Hematopoietic multipotent progenitor cell treated with erythropoietin and hydrocortisone succinate and interleukin-3 and kit ligand, for 8 days (in vitro differentiated cells): ENCODE measurements around the gene CLDN18.

ENCODE experiments used
- DNase-seq: peaks from one replicate; pipeline ENCODE4 v3.0.0-alpha.2; 2015

The CLDN18 gene

GRCh38 chr3:138009476-138010272 lies at the start of gene CLDN18:
CLDN18 (plus strand) TSS chr3:138010165; CDS start chr3:138010226, 61 bp downstream.
- DNase-seq = no peak

- no peak for DNase-seq
Measured at GRCh38 chr3:137962251-137962650, 47.7 kb upstream of the CLDN18 start.

GRCh38 chr3:137963463-137963862 lies 46.5 kb upstream of the CLDN18 start:
- DNase-seq = no peak

- peak; percentile 56 for DNase-seq
Measured at GRCh38 chr3:137970914-137971831, 38.8 kb upstream of the CLDN18 start.

- no peak for DNase-seq
Measured at GRCh38 chr3:137972396-137972795, 37.6 kb upstream of the CLDN18 start.

GRCh38 chr3:137978328-137978727 lies 31.6 kb upstream of the CLDN18 start:
- no peak for DNase-seq

GRCh38 chr3:137987723-137988122 lies 22.2 kb upstream of the CLDN18 start:
- DNase-seq = no peak

- DNase-seq = no peak
Measured at GRCh38 chr3:137988152-137988551, 21.8 kb upstream of the CLDN18 start.

GRCh38 chr3:137988982-137989381 lies 21.0 kb upstream of the CLDN18 start:
- DNase-seq = no peak

GRCh38 chr3:137990427-137990826 lies 19.5 kb upstream of the CLDN18 start:
- DNase-seq = no peak

- DNase-seq = no peak
Measured at GRCh38 chr3:137992592-137992991, 17.4 kb upstream of the CLDN18 start.

- no peak for DNase-seq
Measured at GRCh38 chr3:137998121-137999042, 11.6 kb upstream of the CLDN18 start.

GRCh38 chr3:138003069-138003468 lies 6.9 kb upstream of the CLDN18 start:
- DNase-seq = no peak

- no peak for DNase-seq
Measured at GRCh38 chr3:138005627-138006026, 4.3 kb upstream of the CLDN18 start.

GRCh38 chr3:138007898-138008297 lies 2.1 kb upstream of the CLDN18 start:
- DNase-seq = no peak

GRCh38 chr3:138010273-138010590 lies 267 bp downstream of the CLDN18 start:
- no peak for DNase-seq

- DNase-seq = no peak
Measured at GRCh38 chr3:138011722-138012121, 1.8 kb downstream of the CLDN18 start.

GRCh38 chr3:138012526-138012925 lies 2.6 kb downstream of the CLDN18 start:
- DNase-seq = no peak

GRCh38 chr3:138016065-138016464 lies 6.1 kb downstream of the CLDN18 start:
- no peak for DNase-seq

GRCh38 chr3:138019281-138020069 lies 9.5 kb downstream of the CLDN18 start:
- DNase-seq = no peak

- no peak for DNase-seq
Measured at GRCh38 chr3:138023754-138024153, 13.8 kb downstream of the CLDN18 start.

GRCh38 chr3:138025553-138025952 lies 15.6 kb downstream of the CLDN18 start:
- no peak for DNase-seq
